WTC11 (cell line): Measurements from ENCODE around the gene TXNDC15. TPM values are rescaled to one million over a fixed set of nuclear protein-coding genes. Genes with fewer than 3 reads are reported as not detected.

ENCODE experiments used
- ATAC-seq: fragments of 200-7000 bp; cut with Tn5 transposase; 2 replicates; pipeline ENCODE4 v1.10.0; 2021; ENCODE audit warnings: mild to moderate bottlenecking, moderate library complexity
- CTCF ChIA-PET: fragments of 300-600 bp; sonication (Branson Sonifier 250); formaldehyde crosslinking; loops from one replicate; lab custom pipeline; 2021; ENCODE audit warnings: antibody characterized with exemption; lab: Charles Lee
- POLR2A ChIA-PET: fragments of 350-600 bp; sonication (Branson Sonifier 250); formaldehyde crosslinking; loops from one replicate; lab custom pipeline; 2021; ENCODE audit warnings: antibody characterized with exemption; lab: Charles Lee
- DNase-seq: peaks from one replicate; pipeline ENCODE4 v3.0.0; 2021; ENCODE audit warnings: low spot score
- H3K27ac Mint-ChIP-seq: 2 replicates; pipeline ENCODE4 v1.8.0; 2021; ENCODE audit warnings: mixed read lengths
- H3K27me3 Mint-ChIP-seq: 2 replicates; pipeline ENCODE4 v1.8.0; 2021; ENCODE audit warnings: low read depth, mild to moderate bottlenecking, moderate library complexity, mixed read lengths
- H3K36me3 Mint-ChIP-seq: 2 replicates; pipeline ENCODE4 v1.8.0; 2021; ENCODE audit warnings: mixed read lengths
- H3K4me1 Mint-ChIP-seq: 2 replicates; pipeline ENCODE4 v1.8.0; 2022; ENCODE audit warnings: mixed read lengths
- H3K4me3 Mint-ChIP-seq: 2 replicates; pipeline ENCODE4 v1.8.0; 2021; ENCODE audit warnings: mild to moderate bottlenecking, moderate library complexity, mixed read lengths
- H3K9me3 Mint-ChIP-seq: 2 replicates; pipeline ENCODE4 v1.8.0; 2021; ENCODE audit warnings: mixed read lengths
- ATF1 ChIP-seq: sonication (generic); formaldehyde crosslinking; IDR thresholded peaks from 2 replicates; pipeline ENCODE4 v1.8.1; 2023; ENCODE audit warnings: mild to moderate bottlenecking, moderate library complexity, missing genetic modification reagents
- CTCF ChIP-seq: fragments of 200-600 bp; IDR thresholded peaks from 2 replicates; pipeline ENCODE4 v1.8.0; 2022; ENCODE audit warnings: antibody characterized with exemption
- ELF4 ChIP-seq: sonication (generic); formaldehyde crosslinking; IDR thresholded peaks from 2 replicates; pipeline ENCODE4 v1.8.1; 2022; ENCODE audit warnings: low read depth, mild to moderate bottlenecking, moderate library complexity, missing genetic modification reagents
- TEAD1 ChIP-seq: sonication (generic); formaldehyde crosslinking; IDR thresholded peaks from 2 replicates; pipeline ENCODE4 v1.8.0; 2022; ENCODE audit warnings: mild to moderate bottlenecking, missing genetic modification reagents
- microRNA-seq: library from miRNA; unstranded; fragments of <30 nt; microRNA quantifications from one replicate; pipeline ENCODE4 v1.2.0, GENCODE V29; 2022; ENCODE audit warnings: borderline number of aligned reads
- total RNA-seq: library from RNA; stranded (reverse); gene quantifications from 3 replicates; pipeline ENCODE4 v1.2.3, GENCODE V29; 2021
- TF ChIP-seq, protein P1 (sequence below): sonication (generic); formaldehyde crosslinking; IDR thresholded peaks from 2 replicates; pipeline ENCODE4 v1.8.0; 2022; ENCODE audit warnings: mild to moderate bottlenecking, missing genetic modification reagents
- TF ChIP-seq, protein P2 (sequence below): sonication (generic); formaldehyde crosslinking; conservative IDR thresholded peaks from 2 replicates; pipeline ENCODE4 v1.8.1; 2022; ENCODE audit warnings: mild to moderate bottlenecking, missing genetic modification reagents

TXNDC15 gene
- total RNA-seq, 1 experiment from 2014 or later = 26.1 TPM

DNA sequence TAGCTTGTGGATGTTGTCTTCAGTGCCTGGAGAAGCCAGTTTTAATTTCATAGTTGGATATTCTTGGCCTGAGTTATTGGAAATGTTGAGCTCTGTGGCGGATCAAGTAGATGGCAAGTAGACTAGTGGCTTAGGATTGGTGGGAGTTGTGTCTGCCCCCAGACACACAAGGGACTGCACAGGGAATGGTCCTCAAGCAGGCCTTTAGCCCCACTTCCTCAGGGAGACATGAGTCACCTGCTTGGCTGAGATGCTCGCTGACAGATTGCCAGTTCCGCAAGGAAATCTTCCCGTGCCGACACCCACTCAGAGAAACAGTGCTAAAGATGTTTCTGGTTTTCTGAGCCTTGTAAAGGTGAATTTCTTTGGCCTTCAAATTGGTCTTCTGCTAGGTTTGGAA, 74.7 kb downstream of the TXNDC15 start:
- no peak for ATAC-seq
- Mint-ChIP-seq H3K4me1 (no peaks in the 10 kb centered on the region), H3K36me3 (peaks cover 2% of the 10 kb centered on the region; the same call in 1 of the 2 replicates), H3K4me3 (no peak overlapping the region), H3K27ac (no peak overlapping the region), H3K27me3 (no peaks in the 10 kb centered on the region), H3K9me3 (0 out of 2 replicates have a peak, but pooled peaks cover 3% of the 10 kb centered on the region)
- ChIA-PET CTCF (interaction anchor here (1.4 kb wide), 1 partner anchor 32 kb away, joined by 4 read pairs; no protein-coding TSS in a partner anchor), POLR2A (interaction anchor here (0.7 kb wide), 1 partner anchor 117 kb away, joined by 3 read pairs; no protein-coding TSS in a partner anchor)
- DNase-seq = no peak
- no peak for TF ChIP-seq ELF4 (CRISPR knock-in tag)

DNA sequence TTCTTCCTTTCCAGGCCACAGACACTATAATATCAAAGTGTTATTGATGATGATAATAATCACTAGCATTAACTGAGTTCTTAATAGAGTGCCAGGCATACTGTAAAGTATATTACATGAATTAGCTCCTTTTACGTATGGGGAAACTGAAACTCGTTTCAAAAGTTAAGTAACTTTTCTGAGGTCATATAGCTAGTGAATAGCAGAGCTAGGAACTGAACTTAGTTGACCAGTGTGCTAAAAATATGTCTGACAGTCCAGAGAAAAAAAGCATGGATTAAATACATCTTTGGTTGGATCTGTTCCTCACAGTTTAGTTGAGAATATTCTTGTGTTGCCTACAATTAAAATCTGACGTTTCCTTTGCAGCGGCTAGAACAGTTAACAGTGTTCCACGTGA, 75.1 kb downstream of the TXNDC15 start:
- ATAC-seq (no peak), DNase-seq (no peak)
- Mint-ChIP-seq H3K27me3 (no peaks in the 10 kb centered on the region), H3K9me3 (peaks cover 6% of the 10 kb centered on the region), H3K27ac (no peak overlapping the region), H3K4me3 (no peak overlapping the region), H3K4me1 (no peaks in the 10 kb centered on the region), H3K36me3 (peaks cover 6% of the 10 kb centered on the region)
- TF ChIP-seq CTCF (no peak), TEAD1 (CRISPR knock-in tag) (no peak), ATF1 (CRISPR knock-in tag) (no peak)
- TF ChIP-seq, protein P1, sequence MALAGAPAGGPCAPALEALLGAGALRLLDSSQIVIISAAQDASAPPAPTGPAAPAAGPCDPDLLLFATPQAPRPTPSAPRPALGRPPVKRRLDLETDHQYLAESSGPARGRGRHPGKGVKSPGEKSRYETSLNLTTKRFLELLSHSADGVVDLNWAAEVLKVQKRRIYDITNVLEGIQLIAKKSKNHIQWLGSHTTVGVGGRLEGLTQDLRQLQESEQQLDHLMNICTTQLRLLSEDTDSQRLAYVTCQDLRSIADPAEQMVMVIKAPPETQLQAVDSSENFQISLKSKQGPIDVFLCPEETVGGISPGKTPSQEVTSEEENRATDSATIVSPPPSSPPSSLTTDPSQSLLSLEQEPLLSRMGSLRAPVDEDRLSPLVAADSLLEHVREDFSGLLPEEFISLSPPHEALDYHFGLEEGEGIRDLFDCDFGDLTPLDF (CRISPR knock-in tag) = no peak
- TF ChIP-seq, protein P2, sequence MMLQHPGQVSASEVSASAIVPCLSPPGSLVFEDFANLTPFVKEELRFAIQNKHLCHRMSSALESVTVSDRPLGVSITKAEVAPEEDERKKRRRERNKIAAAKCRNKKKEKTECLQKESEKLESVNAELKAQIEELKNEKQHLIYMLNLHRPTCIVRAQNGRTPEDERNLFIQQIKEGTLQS = no peak
- POLR2A ChIA-PET = interaction anchor here (0.7 kb wide), 1 partner anchor 117 kb away, joined by 3 read pairs; no protein-coding TSS in a partner anchor
- CTCF ChIA-PET = interaction anchor here (1.4 kb wide), 1 partner anchor 32 kb away, joined by 4 read pairs; no protein-coding TSS in a partner anchor

Small RNA genes lying within 50 kb of the gene (microRNA-seq; reads per million reads assigned to microRNA genes)
- not detected for gene MIR4461

Other genes with a start within 250 kb of the TXNDC15 start
- 27.2 to 31.3 TPM (median 27.6 TPM) in 3 replicates for gene SAR1B, start 241.5 kb upstream of the TXNDC15 start, total RNA-seq
- gene SEC24A, start 225.6 kb upstream of the TXNDC15 start, total RNA-seq = 25.0 to 30.5 TPM (median 27.5 TPM) in 3 replicates
- gene CAMLG, start 135.8 kb upstream of the TXNDC15 start, total RNA-seq = 39.7 to 43.9 TPM (median 42.1 TPM) in 3 replicates
- 91.4 to 123 TPM (median 93.1 TPM) in 3 replicates for gene DDX46, start 115.6 kb upstream of the TXNDC15 start, total RNA-seq
- 15.7 to 21.2 TPM (median 20.6 TPM) in 3 replicates for gene C5orf24, start 28.4 kb upstream of the TXNDC15 start, total RNA-seq
- 9.9 to 12.8 TPM (median 9.9 TPM) in 3 replicates for gene PCBD2, start 30.8 kb downstream of the TXNDC15 start, total RNA-seq
- 0.34 to 0.44 TPM (median 0.37 TPM) in 3 replicates for gene CATSPER3, start 93.5 kb downstream of the TXNDC15 start, total RNA-seq
- gene PITX1, start 159.9 kb downstream of the TXNDC15 start, total RNA-seq = 0.07 to 0.23 TPM (median 0.13 TPM) in 3 replicates